ENCODE data around the gene KANK3. TPM values are rescaled to one million over a fixed set of nuclear protein-coding genes. Genes with fewer than 3 reads are reported as not detected.
"Not testable (repeated sequence)": the region's sequence is repeated elsewhere in the genome, so short reads cannot be mapped to it uniquely, and the experiment has no call there.

Gene KANK3
- polyA plus RNA-seq, 3 donors: 6.4 to 7.6 (median 7.0) TPM

DNA sequence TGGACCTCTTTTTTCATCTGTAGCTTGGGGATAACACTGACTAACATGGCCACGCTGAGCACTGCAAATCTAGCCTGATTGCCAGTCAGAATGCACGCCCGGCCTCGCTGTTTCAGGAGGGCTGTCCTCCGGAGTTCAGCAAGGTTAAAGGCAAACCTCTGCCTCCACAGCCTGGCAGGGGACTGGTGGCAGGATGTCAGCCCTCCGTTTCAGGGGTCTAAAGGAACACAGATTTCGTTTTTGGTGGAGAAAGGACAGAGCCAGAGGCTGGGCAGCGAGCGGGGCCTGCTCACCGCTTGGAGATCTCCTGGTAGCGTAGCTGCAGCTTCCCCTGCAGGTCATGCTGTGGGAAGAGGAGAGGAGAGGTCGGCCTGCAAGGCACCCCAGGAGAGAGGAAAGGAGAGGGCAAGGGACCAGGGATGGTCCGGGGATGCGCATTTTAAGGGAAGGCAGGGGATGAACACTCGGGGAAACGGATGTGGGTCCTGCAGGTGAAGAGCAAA is 22.4 kb downstream of the KANK3 start:
- DNase-seq (ENCODE audit: low read depth in 3 of 3, low spot score in 2 of 3): no peak

DNA sequence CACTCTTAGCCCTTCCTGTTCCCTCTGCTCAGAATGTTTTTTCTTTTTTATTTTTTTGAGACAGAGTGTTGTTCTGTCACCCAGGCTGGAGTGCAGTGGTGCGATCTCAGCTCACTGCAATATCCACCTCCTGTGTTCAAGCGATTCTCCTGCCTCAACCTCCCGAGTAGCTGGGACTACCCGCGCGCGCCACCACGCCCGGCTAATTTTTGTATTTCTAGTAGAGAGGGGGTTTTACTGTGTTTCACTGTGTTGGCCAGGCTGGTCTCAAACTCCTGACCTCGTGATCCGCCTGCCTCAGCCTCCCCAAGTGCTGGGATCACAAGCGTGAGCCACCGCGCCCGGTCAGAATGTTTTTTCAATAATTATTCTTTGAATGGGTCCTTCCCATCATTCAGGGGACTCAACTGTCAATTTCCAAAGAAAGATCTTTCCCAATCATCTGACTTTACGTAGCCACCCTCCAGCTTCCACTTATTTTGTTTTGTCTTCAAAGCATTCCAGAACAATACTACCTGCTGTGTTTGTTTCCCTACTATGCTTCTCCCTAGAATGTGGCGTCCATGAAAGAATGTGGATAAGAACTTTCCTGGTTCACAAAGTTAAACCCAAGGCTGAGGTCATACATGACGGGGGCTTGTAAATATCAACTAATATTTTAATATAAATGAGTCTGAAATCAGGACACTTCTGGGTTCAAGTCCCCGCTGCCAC is 23.1 kb downstream of the KANK3 start:
- DNase-seq (ENCODE audit: low read depth in 3 of 3, low spot score in 2 of 3): no peak

DNA sequence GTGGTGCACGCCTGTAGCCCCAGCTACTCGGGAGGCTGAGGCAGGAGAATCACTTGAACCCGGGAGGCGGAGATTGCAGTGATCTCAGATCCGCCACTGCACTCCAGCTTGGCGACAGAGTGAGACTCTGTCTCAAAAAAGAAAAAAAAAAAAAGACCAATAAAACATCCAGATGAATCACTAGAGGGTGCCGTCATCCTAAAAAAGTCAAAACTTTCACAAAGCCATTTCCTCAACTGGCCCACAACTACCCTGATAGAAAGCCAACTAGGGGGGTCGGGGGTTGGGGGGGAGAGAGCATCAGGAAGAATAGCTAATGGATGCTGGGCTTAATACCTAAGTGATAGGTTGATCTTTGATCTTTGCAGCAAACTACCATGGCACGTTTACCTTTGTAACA is 24.2 kb downstream of the KANK3 start:
- DNase-seq (ENCODE audit: low read depth in 3 of 3, low spot score in 2 of 3): not testable (repeated sequence)

DNA sequence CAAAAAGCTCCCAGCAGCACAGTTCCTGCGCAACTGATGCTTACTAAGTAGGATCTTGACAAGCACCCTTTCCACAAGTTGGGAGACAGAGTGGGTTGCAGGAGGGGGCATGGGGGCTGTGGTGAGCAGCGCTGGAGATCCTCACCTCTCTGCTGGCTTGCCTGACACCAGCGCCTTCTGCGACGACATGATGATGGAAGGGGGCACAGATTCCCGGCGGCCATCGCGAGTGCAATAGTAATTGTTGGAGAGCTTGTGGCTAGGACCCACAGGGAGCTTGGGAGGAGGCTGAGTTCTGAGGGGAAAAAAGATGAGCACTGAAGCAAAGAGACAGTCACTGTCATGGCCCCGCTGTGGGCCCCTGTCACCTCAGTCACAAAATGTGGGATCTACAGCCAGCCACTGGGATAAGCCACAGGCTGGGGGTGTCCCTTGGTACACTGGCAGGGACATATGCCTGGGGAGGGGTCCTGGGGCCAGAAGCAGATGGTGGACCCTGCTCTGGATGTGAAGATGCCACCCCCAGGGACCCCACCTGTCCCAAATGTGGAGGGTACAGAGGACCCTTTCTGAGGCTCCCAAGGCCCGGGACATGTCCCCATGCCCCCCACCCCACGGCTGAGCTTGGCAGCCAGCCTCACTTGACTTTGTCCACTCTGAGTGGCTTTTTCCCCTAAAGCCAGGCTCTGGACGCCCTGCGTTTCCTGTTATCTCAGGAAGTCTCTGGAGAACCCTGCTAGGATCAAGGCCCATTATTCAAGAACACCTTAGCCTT is 26.5 kb downstream of the KANK3 start:
- DNase-seq (ENCODE audit: low read depth in 3 of 3, low spot score in 2 of 3): no peak

DNA sequence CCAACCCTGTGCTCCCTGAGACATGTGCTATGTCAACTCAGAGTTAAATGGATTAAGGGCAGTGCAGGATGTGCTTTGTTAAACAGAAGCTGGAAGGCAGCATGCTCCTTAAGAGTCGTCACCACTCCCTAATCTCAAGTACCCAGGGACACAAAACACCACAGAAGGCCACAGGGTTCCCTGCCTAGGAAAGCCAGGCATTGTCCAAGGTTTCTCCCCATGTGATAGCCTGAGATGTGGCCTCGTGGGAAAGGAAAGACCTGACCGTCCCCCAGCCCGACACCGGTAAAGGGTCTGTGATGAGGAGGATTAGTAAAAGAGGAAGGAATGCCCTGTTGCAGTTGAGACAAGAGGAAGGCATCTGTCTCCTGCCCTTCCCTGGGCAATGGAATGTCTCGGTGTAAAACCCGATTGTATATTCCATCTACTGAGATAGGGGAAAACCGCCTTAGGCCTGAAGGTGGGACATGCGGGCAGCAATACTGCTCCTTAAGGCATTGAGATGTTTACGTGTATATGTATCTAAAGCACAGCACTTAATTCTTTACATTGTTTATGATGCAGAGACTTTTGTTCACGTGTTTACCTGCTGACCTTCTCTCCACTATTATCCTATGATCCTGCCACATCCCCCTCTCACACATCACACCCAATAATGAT is 28.0 kb downstream of the KANK3 start:
- not testable (repeated sequence) for DNase-seq (ENCODE audit: low read depth in 3 of 3, low spot score in 2 of 3)

DNA sequence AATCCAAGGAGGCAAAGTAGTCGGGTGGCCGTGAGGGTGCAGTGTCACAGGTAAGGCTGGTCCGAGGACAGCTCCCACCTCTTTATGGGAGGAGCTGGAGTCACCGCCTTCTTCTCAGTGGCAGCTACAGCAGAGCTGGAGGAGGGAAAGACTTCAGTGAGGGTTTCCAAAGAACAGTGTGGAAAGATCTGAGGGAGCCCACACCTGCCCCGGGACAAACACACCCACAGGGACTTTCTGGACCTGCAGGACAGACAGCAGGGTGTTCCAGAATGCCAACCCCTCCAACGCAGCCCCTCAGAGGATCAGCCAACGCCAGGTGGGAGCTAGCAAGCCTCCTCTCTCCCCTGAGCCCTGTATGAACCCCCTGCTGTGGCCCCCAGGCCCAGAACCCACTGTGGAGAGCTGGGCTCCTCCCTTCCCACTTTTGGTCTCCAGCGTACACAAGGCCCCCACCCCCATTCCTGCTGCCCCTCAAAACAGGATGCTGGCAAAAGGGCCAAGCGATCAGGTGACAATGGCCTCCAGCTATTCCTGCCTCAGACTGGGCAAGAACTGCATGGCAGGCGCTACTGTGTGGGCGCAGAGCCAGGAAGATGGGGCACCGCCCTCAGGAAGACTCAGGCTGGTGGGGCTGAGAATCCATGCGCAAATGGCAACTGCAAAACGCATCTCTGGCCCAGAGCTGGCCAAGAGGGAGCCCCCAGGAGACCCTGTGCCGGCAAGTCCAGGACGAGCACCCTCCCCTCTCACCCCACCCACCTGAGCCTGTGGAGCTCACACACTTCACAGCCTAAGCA is 31.4 kb downstream of the KANK3 start:
- no peak for DNase-seq (ENCODE audit: low read depth in 3 of 3, low spot score in 2 of 3)

DNA sequence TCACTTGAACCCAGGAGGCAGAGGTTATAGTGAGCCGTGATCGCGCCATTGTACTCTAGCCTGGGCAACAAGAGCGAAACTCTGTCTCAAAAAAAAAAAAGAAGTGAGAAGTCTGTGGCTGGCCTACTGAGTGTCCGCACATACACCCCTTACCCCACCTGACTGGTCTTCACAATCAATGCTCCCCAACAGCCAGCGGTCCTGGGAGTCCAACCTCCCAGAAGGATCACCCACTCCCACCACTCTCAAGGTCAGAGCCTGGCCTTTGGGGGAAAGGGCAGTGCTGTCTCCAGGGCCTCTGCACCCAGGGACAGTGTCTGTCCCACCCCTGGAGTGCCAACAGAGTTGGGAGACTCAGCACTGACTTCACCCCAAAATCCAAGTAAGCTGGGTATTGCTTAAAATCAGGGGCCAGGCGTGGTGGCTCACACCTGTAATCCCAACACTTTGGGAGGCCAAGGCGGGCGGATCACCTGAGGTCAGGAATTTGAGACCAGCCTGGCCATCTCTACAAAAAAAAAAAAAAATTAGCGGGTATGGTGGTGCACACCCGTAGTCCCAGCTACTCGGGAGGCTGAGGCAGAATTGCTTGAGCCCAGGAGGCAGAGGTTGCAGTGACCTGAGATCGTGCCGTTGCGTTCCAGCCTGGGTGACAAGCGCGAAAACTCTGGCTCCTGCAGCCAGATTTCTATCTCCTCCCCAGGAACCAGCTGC is 32.6 kb downstream of the KANK3 start:
- DNase-seq (ENCODE audit: low read depth in 3 of 3, low spot score in 2 of 3): no peak

DNA sequence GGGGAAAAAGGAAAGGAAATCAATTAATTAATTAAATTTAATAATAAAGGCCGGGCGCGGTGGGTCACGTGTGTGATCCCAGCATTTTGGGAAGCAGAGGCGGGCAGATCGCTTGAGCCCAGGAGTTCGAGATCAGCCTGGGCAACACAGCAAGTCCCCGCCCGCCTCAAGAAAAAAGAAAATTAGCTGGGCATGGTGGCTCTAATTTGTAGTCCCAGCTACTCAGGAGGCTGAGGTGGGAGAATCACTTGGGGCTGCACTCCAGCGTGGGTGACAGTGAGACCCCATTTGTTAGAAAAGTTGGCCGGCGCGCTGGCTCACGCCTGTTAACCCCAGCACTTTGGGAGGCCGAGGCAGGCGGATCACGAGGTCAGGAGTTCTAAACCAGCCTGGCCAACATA is 34.2 kb downstream of the KANK3 start:
- DNase-seq (ENCODE audit: low read depth in 3 of 3, low spot score in 2 of 3): no peak

DNA sequence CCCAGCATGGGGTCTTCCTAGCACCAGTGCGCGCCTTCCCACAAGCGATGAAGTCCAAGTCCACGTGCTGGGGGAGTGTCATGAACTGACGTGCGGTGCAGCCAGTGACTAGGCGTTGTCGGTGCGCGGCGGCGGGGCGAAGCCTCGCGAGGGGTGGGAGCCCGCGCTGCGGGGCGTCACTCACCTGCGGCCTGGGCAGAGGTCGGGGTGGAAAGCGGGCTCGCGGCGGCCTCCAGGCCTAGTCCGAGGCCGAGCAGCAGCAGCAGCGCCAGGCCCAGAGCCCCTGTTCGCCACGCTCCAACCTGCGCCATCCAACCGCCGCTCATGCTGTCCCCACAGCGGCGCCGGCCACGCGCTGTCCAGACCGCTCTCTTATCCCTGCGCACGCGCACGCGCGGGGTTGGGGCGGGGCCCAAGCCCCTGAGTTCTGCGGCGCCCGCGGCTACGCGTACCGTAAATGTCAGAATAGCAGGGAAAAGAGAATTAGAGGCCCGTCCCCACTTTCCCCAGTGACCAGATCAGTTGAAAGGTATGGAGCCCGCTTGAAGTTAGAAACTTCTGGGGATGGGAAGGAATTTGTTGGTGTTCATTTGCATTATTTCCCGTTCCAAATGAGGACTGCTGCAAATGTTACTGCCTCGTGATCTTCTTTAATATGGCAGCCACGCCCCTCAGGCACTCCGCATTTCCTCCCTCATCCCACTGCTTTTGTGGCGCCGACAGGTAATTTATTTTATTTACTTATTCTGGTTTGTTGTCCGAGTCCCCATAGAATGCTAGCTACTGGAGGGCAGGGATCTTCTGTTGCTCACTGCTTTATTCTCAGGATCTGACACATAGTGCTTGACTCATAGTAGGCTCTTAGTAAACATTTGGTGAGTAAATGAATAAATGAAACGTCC is 34.8 kb downstream of the KANK3 start, which contains the start of gene CD320:
Gene CD320 (minus strand): TSS at position 394 of the 902 bp plus-strand sequence. CDS start 68 bp downstream, at position 326.
- DNase-seq (ENCODE audit: low read depth in 3 of 3, low spot score in 2 of 3): peak; percentile 83 to 89 (median 85)

DNA sequence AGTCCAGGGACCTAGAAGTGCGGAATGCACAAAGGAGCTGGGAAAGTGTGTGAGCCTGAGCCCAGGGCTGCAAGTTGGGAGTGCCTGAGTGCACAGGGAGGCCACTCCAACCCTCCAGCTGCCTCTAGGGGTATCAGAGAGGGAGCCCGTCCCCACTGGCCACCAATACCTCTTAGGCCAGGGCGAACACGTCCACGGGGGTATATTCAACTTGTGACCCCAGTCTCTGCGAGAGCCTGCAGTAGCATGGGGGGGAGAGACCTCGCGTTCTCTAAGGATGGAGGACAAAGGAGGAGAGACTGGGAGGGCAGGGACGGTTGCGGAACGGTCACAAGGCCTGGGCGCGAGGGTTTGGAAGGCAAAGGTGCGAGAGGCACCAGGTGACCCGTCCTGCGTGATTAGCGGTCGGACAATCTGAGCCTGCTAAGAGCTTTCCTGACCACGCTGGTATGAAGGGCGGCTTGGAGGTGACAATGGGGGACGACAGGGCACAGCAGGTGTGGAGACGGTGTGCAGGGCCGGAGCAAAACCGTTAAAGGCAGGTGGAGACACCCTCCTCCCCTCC is 35.6 kb downstream of the KANK3 start:
- no peak for DNase-seq (ENCODE audit: low read depth in 3 of 3, low spot score in 2 of 3)

DNA sequence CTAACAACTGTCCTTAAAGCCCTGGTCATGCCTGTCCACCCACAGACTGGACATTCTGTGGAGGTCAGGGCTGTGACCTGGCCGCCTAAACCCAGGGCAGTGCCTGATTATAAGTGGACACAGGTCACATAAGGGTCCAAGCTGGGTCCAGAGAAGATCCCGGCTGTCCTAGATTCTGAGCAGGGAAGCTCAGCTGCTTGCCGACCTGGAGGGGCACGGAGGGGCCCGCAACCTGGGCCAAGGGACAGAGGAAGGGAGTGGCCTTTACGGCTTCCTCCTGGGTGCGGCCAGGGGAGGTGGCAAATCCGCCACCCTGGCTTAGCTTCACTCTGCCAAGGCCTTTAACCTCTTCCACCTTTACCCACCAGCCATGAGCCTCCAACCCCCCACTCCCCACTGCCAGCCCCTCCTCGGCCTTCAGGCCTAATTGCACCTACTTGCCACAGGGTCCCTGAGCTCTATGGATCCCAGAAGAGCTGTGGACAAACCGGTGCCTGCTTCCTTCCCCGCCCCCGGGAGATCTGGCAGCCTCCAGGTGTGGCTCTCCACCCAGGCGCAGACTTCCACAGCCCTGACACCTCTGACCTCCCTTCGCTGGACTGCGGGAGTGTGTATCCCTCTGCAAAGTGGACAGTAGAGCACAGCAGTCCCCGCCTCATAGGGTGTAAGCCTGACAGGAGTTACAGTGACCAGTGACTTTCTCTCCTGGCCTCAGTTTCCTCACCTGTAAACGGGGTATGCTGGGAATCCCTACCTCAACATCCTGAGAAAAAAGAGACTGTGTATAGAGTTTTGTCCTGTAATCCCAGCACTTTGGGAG is 36.6 kb downstream of the KANK3 start:
- no peak for DNase-seq (ENCODE audit: low read depth in 3 of 3, low spot score in 2 of 3)

DNA sequence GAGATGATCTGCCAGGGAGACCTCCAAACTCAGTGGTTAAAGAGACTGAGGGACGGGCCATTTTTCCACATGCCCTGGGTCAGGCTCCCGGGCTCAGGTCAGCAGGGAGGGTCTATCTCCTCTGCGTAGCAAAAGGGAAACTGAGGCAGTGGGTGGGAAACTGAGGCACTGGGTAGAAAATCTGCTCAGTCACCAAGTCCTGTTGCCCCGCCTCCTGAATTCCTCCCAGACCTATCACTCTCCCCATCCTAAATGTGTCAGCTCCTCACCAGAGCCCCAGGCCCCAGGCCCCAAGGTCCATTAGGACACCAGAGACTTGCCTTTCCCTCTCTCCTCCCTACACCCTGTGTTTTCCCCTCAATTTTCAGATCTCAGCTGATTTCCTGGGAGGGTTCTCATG is 37.3 kb downstream of the KANK3 start:
- DNase-seq (ENCODE audit: low read depth in 3 of 3, low spot score in 2 of 3): no peak

DNA sequence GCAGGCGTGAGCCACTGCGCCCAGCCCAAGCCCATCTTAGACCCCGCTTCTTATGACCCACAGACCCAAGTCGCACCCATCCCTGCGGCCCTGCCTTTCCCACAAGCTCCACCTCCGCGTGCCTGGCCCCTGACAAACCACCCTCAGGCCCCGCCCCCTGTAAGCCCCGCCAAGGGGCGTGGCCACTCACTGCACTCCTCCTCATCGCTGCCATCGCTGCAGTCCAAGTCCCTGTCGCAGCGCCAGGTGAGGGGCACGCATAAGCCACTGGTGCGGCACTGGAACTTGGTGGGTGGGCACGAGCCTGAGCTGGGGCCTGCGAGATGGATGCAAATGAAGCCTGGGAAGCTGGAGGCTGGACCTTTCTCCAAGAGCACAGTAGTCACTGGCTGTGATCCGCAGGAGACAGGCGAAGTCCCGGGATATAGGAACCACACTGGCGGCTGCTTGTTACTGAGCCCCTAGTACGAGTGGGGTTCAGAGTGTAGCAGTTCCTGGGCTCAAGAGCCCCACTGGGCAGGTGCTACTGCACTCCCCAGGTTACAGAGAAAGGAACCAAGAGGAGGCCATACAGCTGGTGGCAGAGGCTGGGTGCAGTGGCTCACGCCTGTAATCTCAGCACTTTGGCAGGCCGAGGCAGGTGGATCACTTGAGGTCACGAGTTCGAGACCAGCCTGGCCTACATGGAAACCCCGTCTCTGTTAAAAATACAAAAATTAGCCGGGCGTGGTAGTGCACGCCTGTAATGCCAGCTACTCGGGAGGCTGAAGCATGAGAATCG is 38.0 kb downstream of the KANK3 start:
- DNase-seq (ENCODE audit: low read depth in 3 of 3, low spot score in 2 of 3): no peak

DNA sequence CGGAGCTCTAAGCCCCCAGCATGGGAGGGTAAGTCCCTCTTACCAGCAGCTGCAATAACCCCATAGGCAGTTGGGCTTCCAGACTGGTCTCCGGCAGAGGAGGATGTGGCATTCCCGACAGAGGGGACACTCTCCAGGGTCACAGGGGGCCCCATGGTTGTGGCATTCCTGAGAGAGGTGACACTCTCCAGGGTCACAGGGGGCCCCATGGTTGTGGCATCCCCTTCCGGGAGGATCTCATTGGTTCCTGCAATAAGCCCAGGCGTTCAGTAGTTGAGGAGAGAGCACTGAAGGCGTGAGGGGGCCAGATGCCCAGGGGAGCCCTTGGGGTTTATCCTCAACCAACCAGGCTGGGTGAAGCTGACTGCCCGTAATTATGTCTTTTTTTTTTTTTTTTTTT is 40.3 kb downstream of the KANK3 start:
- no peak for DNase-seq (ENCODE audit: low read depth in 3 of 3, low spot score in 2 of 3)

DNA sequence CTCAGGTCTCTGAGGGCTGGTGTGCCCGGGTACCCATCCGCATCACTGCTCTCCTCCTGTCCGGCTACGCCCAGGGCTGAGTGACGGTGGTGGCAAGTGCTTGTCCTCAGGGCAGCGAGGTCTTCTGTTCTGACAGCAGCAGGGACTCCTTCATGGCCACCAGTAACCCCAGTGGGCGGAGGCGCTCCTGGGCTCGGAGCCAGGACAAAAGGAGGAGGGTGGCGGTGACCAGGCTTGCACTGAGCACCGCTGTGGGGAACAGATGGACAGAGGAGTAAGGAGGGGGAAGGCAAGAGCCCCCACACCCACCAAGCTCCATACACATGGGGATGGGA is 40.7 kb downstream of the KANK3 start:
- DNase-seq (ENCODE audit: low read depth in 3 of 3, low spot score in 2 of 3): no peak

DNA sequence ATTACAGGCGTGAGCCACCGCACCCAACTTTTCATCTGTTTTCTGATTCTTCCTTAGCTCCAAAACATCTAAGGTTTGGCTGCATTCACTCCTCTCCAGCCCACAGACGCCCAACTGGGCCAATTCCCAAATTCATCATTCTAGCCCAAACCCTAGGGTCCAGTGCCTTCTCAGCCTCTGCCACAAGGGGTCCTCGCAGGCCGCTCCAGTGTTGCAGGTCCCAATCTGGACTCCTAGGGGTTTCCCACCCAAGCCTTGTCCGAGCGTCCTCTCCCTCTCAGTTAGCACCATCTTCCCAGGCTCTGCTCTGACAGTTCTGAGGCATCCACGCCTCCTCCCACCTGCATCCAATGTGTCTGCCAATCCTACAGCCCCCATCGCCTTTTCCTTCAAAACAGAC is 51.7 kb downstream of the KANK3 start:
- DNase-seq (ENCODE audit: low read depth in 3 of 3, low spot score in 2 of 3): not testable (repeated sequence)

DNA sequence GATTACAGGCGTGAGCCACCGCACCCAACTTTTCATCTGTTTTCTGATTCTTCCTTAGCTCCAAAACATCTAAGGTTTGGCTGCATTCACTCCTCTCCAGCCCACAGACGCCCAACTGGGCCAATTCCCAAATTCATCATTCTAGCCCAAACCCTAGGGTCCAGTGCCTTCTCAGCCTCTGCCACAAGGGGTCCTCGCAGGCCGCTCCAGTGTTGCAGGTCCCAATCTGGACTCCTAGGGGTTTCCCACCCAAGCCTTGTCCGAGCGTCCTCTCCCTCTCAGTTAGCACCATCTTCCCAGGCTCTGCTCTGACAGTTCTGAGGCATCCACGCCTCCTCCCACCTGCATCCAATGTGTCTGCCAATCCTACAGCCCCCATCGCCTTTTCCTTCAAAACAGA is 66.6 kb downstream of the KANK3 start:
- not testable (repeated sequence) for DNase-seq (ENCODE audit: low read depth in 3 of 3, low spot score in 2 of 3)

Data from right renal cortex interstitium (tissue), 3 donors.